Erythroblast (primary cell): ENCODE measurements around the gene TMEM238.

ENCODE experiments used
- GATA1 ChIP-seq: IDR thresholded peaks from 2 replicates; pipeline ENCODE4 v1.6.1; 2011; ENCODE audit warnings: low read depth, mild to moderate bottlenecking, control low read depth, low read length, moderate library complexity
- POLR2A ChIP-seq: IDR thresholded peaks from 2 replicates; pipeline ENCODE4 v1.6.1; 2011; ENCODE audit warnings: mild to moderate bottlenecking, low read length

DNA sequence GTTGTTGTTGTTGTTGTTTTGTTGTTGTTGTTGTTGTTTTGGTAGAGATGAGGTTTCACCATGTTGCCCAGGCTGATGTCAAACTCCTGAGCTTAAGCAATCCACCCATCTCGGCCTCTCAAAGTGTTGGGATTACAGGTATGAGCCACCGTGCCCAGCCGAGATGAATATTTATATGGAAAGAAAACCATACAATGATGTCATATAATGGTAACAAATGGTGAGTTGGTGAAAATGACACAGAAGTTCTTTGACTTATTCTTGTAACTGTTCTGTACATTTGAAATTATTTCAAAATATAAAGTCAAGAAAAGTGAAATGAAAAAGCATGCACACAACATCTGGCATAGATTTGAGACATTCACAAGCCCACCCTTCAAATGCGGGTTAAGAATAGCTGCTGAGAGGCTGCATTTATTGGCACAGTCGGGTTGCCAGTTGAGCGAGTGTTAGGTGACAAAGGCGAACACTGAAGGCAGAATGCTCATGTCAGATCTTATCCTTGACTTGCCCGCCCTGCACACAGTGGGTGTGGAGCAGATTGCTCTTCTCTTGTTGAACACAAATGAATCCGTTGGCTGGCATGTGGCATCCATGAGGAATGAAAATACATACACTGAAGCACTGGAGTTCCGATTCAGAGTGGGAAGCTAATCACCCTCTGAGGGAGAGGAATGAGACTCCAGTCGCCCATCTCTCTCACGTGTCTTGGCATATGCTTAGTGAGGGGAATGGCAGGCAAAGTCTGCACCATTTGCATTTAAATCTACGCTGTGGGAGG, 39.3 kb upstream of the TMEM238 start:
- TF ChIP-seq POLR2A (no peak), GATA1 (no peak)
